Muscle layer of duodenum (tissue), 2 donors: ENCODE data around the gene ZNF451.
A peak's percentile ranks its signal among the peaks of the same experiment; 100 is the strongest.

Source experiments
- H3K27ac ChIP-seq: one replicate; pipeline ENCODE4 v1.7.0; 2013; ENCODE audit warnings: mild to moderate bottlenecking, low read length
- H3K27me3 ChIP-seq: one replicate; pipeline ENCODE4 v1.7.0; 2013; ENCODE audit warnings: low read depth, mild to moderate bottlenecking, control low read depth, low read length
- H3K36me3 ChIP-seq, 2 donors: one replicate each; pipeline ENCODE4 v1.7.0; 2013; ENCODE audit warnings: low read length in 2 of 2, control low read depth in 1 of 2, mild to moderate bottlenecking in 1 of 2; ENCODE audit not compliant: insufficient read depth in 2 of 2, control insufficient read depth in 1 of 2
- H3K4me1 ChIP-seq, 2 donors: one replicate each; pipeline ENCODE4 v1.7.0; 2013; ENCODE audit warnings: low read length in 2 of 2, mild to moderate bottlenecking in 2 of 2, control low read depth in 1 of 2, moderate library complexity in 1 of 2; ENCODE audit not compliant: insufficient read depth in 2 of 2, control insufficient read depth in 1 of 2
- H3K4me3 ChIP-seq, 2 donors: one replicate each; pipeline ENCODE4 v1.7.0; 2013; ENCODE audit warnings: low read length in 2 of 2, low read depth in 1 of 2, mild to moderate bottlenecking in 1 of 2
- H3K9me3 ChIP-seq, 2 donors: one replicate each; pipeline ENCODE4 v1.7.0; 2013; ENCODE audit warnings: low read length in 2 of 2, control low read depth in 1 of 2, mild to moderate bottlenecking in 1 of 2; ENCODE audit not compliant: control insufficient read depth in 1 of 2
- donor health status: healthy.

ZNF451 gene

GRCh38 chr6:57182017-57182432, 92.0 kb downstream of the ZNF451 start:
- no peaks in the 10 kb centered on the region for H3K27me3 ChIP-seq
- H3K4me1 ChIP-seq, result peaks cover 0 to 29% of the 10 kb centered on the region in 2 donors
- H3K36me3 ChIP-seq, result peaks cover 23 to 28% of the 10 kb centered on the region in 2 donors
- peak overlapping the region; percentile 17 for H3K27ac ChIP-seq
- H3K4me3 ChIP-seq, result no peak overlapping the region
- no peaks in the 10 kb centered on the region for H3K9me3 ChIP-seq

GRCh38 chr6:57183336-57183735, 93.3 kb downstream of the ZNF451 start:
- H3K27me3 ChIP-seq, result no peaks in the 10 kb centered on the region
- H3K36me3 ChIP-seq, result peaks cover 23 to 28% of the 10 kb centered on the region in 2 donors
- no peak overlapping the region for H3K27ac ChIP-seq
- no peaks in the 10 kb centered on the region for H3K9me3 ChIP-seq
- H3K4me3 ChIP-seq, result no peak overlapping the region
- peaks cover 0 to 22% of the 10 kb centered on the region in 2 donors for H3K4me1 ChIP-seq

GRCh38 chr6:57190140-57190539, 100.2 kb downstream of the ZNF451 start:
- Histone ChIP-seq H3K9me3 (no peaks in the 10 kb centered on the region), H3K4me3 (no peak overlapping the region), H3K27me3 (no peaks in the 10 kb centered on the region), H3K4me1 (no peaks in the 10 kb centered on the region), H3K27ac (no peak overlapping the region), H3K36me3 (peaks cover 5 to 24% of the 10 kb centered on the region in 2 donors)

- Histone ChIP-seq H3K36me3 (peaks cover 0 to 20% of the 10 kb centered on the region in 2 donors), H3K4me3 (no peak overlapping the region), H3K27ac (peak overlapping the region; percentile 67), H3K4me1 (no peaks in the 10 kb centered on the region), H3K27me3 (no peaks in the 10 kb centered on the region), H3K9me3 (no peaks in the 10 kb centered on the region)
Observed at GRCh38 chr6:57193177-57193576, 103.2 kb downstream of the ZNF451 start.

- Histone ChIP-seq H3K9me3 (no peaks in the 10 kb centered on the region), H3K4me1 (peaks cover 0 to 7% of the 10 kb centered on the region in 2 donors)
Observed at GRCh38 chr6:57195457-57195856, 105.5 kb downstream of the ZNF451 start.

GRCh38 chr6:57198926-57199636, 109.1 kb downstream of the ZNF451 start:
- no peak overlapping the region for H3K4me3 ChIP-seq
- peaks cover 0 to 7% of the 10 kb centered on the region in 2 donors for H3K4me1 ChIP-seq
- no peak overlapping the region for H3K27ac ChIP-seq
- no peaks in the 10 kb centered on the region for H3K36me3 ChIP-seq
- no peaks in the 10 kb centered on the region for H3K27me3 ChIP-seq
- no peaks in the 10 kb centered on the region for H3K9me3 ChIP-seq

More at GRCh38 chr6:57195457-57195856, 105.5 kb downstream of the ZNF451 start:
- Histone ChIP-seq H3K27me3 (no peaks in the 10 kb centered on the region), H3K36me3 (peaks cover 0 to 15% of the 10 kb centered on the region in 2 donors), H3K4me3 (no peak overlapping the region), H3K27ac (no peak overlapping the region)

- no peaks in the 10 kb centered on the region for H3K9me3 ChIP-seq
- no peak overlapping the region for H3K4me3 ChIP-seq
- H3K27ac ChIP-seq, result no peak overlapping the region
- H3K4me1 ChIP-seq, result peaks cover 0 to 13% of the 10 kb centered on the region in 2 donors
- H3K27me3 ChIP-seq, result no peaks in the 10 kb centered on the region
- peaks cover 0 to 7% of the 10 kb centered on the region in 2 donors for H3K36me3 ChIP-seq
Observed at GRCh38 chr6:57201718-57202117, 111.7 kb downstream of the ZNF451 start.

- Histone ChIP-seq H3K27ac (peak overlapping the region; percentile 9), H3K4me3 (no peak overlapping the region), H3K36me3 (peaks cover 0 to 11% of the 10 kb centered on the region in 2 donors), H3K9me3 (no peaks in the 10 kb centered on the region), H3K27me3 (no peaks in the 10 kb centered on the region), H3K4me1 (peaks cover 0 to 17% of the 10 kb centered on the region in 2 donors)
Observed at GRCh38 chr6:57205550-57206328, 115.8 kb downstream of the ZNF451 start.

GRCh38 chr6:57207141-57207540, 117.2 kb downstream of the ZNF451 start:
- peaks cover 0 to 11% of the 10 kb centered on the region in 2 donors for H3K36me3 ChIP-seq
- no peaks in the 10 kb centered on the region for H3K27me3 ChIP-seq
- peaks cover 0 to 17% of the 10 kb centered on the region in 2 donors for H3K4me1 ChIP-seq
- peak overlapping the region; percentile 14 for H3K27ac ChIP-seq
- no peak overlapping the region for H3K4me3 ChIP-seq
- no peaks in the 10 kb centered on the region for H3K9me3 ChIP-seq

GRCh38 chr6:57207872-57208271, 117.9 kb downstream of the ZNF451 start:
- Histone ChIP-seq H3K4me1 (peaks cover 0 to 17% of the 10 kb centered on the region in 2 donors), H3K9me3 (no peaks in the 10 kb centered on the region), H3K4me3 (no peak overlapping the region), H3K27me3 (no peaks in the 10 kb centered on the region), H3K27ac (no peak overlapping the region), H3K36me3 (peaks cover 0 to 11% of the 10 kb centered on the region in 2 donors)

GRCh38 chr6:57209030-57209429, 119.0 kb downstream of the ZNF451 start:
- no peak overlapping the region for H3K4me3 ChIP-seq
- peaks cover 0 to 11% of the 10 kb centered on the region in 2 donors for H3K36me3 ChIP-seq
- H3K4me1 ChIP-seq, result peaks cover 0 to 21% of the 10 kb centered on the region in 2 donors
- no peaks in the 10 kb centered on the region for H3K27me3 ChIP-seq
- H3K27ac ChIP-seq, result no peak overlapping the region
- H3K9me3 ChIP-seq, result no peaks in the 10 kb centered on the region
